Measurements from ENCODE around the gene HMCN1. TPM values are rescaled to one million over a fixed set of nuclear protein-coding genes. Genes with fewer than 3 reads are reported as not detected.

The HMCN1 gene
- polyA plus RNA-seq, 1 of the 3 experiments (the other 2 are of a cell fraction) = 59.5 TPM

- CTCF ChIA-PET = no interaction called here
- TF ChIP-seq CTCF (IDR thresholded peaks at IDR 0.05) = no peak
- TF ChIP-seq PBX3 (IDR thresholded peaks at IDR 0.05) = no peak
- no peak for TF ChIP-seq MEF2A (IDR thresholded peaks at IDR 0.05; ENCODE audit: borderline replicate concordance, low read depth)
- no peak for TF ChIP-seq FOXM1 (IDR thresholded peaks at IDR 0.05; ENCODE audit: low read depth)
- no peak for TF ChIP-seq TEAD4 (IDR thresholded peaks at IDR 0.05; ENCODE audit: borderline replicate concordance, insufficient read depth)
- no peak for TF ChIP-seq SIN3A (IDR thresholded peaks at IDR 0.05; ENCODE audit: borderline replicate concordance, low read depth, low read length)
- no peak for TF ChIP-seq EP300 (IDR thresholded peaks at IDR 0.05; ENCODE audit: borderline replicate concordance in 1 of 2, low read depth in 1 of 2, low read length in 1 of 2)
- no peak for TF ChIP-seq FOSL2 (IDR thresholded peaks at IDR 0.05; ENCODE audit: borderline replicate concordance, low read depth)
- TF ChIP-seq NRF1 (IDR thresholded peaks at IDR 0.05; ENCODE audit: low read depth, low read length) = no peak
- TF ChIP-seq MAX (IDR thresholded peaks at IDR 0.05; ENCODE audit: low read depth) = no peak
- no peak for TF ChIP-seq YY1 (IDR thresholded peaks at IDR 0.05; ENCODE audit: low read depth)
- no peak for TF ChIP-seq RCOR1 (IDR thresholded peaks at IDR 0.05; ENCODE audit: low read length)
- TF ChIP-seq EZH2phosphoT487 (IDR thresholded peaks at IDR 0.05; ENCODE audit: borderline replicate concordance, low read depth) = no peak
- no peak for TF ChIP-seq MXI1 (IDR thresholded peaks at IDR 0.05; ENCODE audit: low read depth, low read length)
- no peak for TF ChIP-seq ZBTB33 (IDR thresholded peaks at IDR 0.05; ENCODE audit: borderline replicate concordance, low read depth)
- no peak for TF ChIP-seq SMC3 (IDR thresholded peaks at IDR 0.05; ENCODE audit: low read depth, low read length)
- no peak for TF ChIP-seq FOXJ3 (CRISPR knock-in tag; IDR thresholded peaks at IDR 0.05)
- Histone ChIP-seq H2AFZ (ENCODE audit: low read depth) (no peak overlapping the region), H3F3A (replicated peaks; ENCODE audit: insufficient read depth) (no peaks in the 10 kb centered on the region), H3K27me3 (ENCODE audit: insufficient read depth) (no peaks in the 10 kb centered on the region), H3K4me3 (ENCODE audit: low read depth in 2 of 2, low read length in 1 of 2) (no peak overlapping the region), H3K27ac (ENCODE audit: low read depth in 2 of 2, low read length in 1 of 2) (peak overlapping the region in 1 of 2 experiments; percentile 4; a peak in 1 of 4 replicates), H3K9me3 (no peaks in the 10 kb centered on the region), H4K20me1 (ENCODE audit: insufficient read depth) (no peaks in the 10 kb centered on the region), H3K36me3 (replicated peaks in 1 of 2; ENCODE audit: control insufficient read depth in 1 of 2, insufficient read depth in 2 of 2, low read length in 1 of 2) (no peaks in the 10 kb centered on the region), H3K9ac (no peak overlapping the region), H3K9me2 (no peaks in the 10 kb centered on the region), H3K79me2 (ENCODE audit: insufficient read depth) (peaks cover 19% of the 10 kb centered on the region), H3K4me2 (no peak overlapping the region), H3K4me1 (ENCODE audit: control insufficient read depth in 1 of 2, insufficient read depth in 2 of 2, low read depth in 1 of 2, low read length in 1 of 2) (peaks cover 0 to 5% of the 10 kb centered on the region in 2 experiments; a peak in 1 of 4 replicates)
- DNase-seq = no peak
- WGBS (ENCODE audit: low lambda C conversion rate) = 6% methylated on average over 3 of the region's 3 CpGs
- POLR2A ChIA-PET = no interaction called here
Observed at GRCh38 chr1:185741551-185741950, 7.4 kb downstream of the HMCN1 start.
